ENCODE measurements around the gene ENTPD6.

DNA sequence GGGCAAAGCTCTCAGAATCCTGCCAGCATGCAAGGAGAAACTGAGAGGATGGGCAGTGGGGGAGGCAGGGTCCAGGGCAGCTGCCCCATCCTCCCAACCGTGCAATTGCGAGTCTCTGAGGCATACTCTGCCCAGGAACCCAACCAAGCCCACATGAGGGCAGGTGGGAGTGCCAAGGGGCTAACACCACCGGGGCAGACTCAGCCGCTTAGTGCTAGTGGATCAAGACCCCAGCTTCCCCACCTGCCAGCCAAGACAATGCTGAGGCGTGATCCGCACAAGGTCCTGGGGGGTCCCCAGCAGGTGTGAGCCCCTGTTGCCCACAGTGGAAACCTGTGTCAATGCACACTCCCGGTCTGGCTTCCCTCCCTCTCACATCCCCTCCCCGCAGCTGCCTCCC is 48.5 kb upstream of the ENTPD6 start:
- TF ChIP-seq, protein P1, sequence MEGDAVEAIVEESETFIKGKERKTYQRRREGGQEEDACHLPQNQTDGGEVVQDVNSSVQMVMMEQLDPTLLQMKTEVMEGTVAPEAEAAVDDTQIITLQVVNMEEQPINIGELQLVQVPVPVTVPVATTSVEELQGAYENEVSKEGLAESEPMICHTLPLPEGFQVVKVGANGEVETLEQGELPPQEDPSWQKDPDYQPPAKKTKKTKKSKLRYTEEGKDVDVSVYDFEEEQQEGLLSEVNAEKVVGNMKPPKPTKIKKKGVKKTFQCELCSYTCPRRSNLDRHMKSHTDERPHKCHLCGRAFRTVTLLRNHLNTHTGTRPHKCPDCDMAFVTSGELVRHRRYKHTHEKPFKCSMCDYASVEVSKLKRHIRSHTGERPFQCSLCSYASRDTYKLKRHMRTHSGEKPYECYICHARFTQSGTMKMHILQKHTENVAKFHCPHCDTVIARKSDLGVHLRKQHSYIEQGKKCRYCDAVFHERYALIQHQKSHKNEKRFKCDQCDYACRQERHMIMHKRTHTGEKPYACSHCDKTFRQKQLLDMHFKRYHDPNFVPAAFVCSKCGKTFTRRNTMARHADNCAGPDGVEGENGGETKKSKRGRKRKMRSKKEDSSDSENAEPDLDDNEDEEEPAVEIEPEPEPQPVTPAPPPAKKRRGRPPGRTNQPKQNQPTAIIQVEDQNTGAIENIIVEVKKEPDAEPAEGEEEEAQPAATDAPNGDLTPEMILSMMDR (IDR thresholded peaks at IDR 0.05), result no peak
- TF ChIP-seq POLR2A (IDR thresholded peaks at IDR 0.05), result no peak

All from uterus (tissue), 2 donors.